BJ (cell line): ENCODE measurements around the gene COL23A1. TPM values are rescaled to one million over a fixed set of nuclear protein-coding genes. Genes with fewer than 3 reads are reported as not detected.

Experiments
- CTCF ChIA-PET: fragments of 350-600 bp; formaldehyde crosslinking; extraction: SDS; loops from one replicate; lab custom pipeline; 2021; ENCODE audit warnings: antibody characterized with exemption, inconsistent platforms; lab: Yijun Ruan, JAX
- POLR2A ChIA-PET: fragments of 300-600 bp; sonication (Branson Sonifier 250); formaldehyde crosslinking; extraction: SDS; loops from one replicate; lab custom pipeline; 2021; ENCODE audit warnings: antibody characterized with exemption; lab: Charles Lee
- DNase-seq: peaks from one replicate; pipeline ENCODE4 v3.0.0-alpha.2; 2011; ENCODE audit warnings: low read depth
- H3K27me3 ChIP-seq: 2 replicates; pipeline ENCODE4 v1.6.0; 2011; ENCODE audit warnings: low read length; ENCODE audit not compliant: control insufficient read depth, insufficient read depth
- H3K36me3 ChIP-seq: 2 replicates; pipeline ENCODE4 v1.5.1; 2011; ENCODE audit warnings: low read length; ENCODE audit not compliant: control insufficient read depth, insufficient read depth
- H3K4me3 ChIP-seq: 2 replicates; pipeline ENCODE4 v1.5.1; 2011; ENCODE audit warnings: low read depth, mild to moderate bottlenecking, control low read depth, low read length
- CTCF ChIP-seq: IDR thresholded peaks from 2 replicates; pipeline ENCODE4 v1.5.1; 2011; ENCODE audit warnings: low read depth, mild to moderate bottlenecking, control low read depth, inconsistent platforms, low read length, moderate library complexity; ENCODE audit not compliant: insufficient read depth
- polyA plus RNA-seq: library from polyadenylated mRNA; depleted of rRNA; stranded (reverse); fragments of >200 nt; gene quantifications from 2 replicates; pipeline ENCODE4 v1.2.3, GENCODE V29; 2011

Gene COL23A1
- polyA plus RNA-seq, 1 experiment: not detected

- POLR2A ChIA-PET: no interaction called here
- no peaks in the 10 kb centered on the region for H3K27me3 ChIP-seq
- TF ChIP-seq CTCF: no peak
- no peak for DNase-seq
- no peak overlapping the region for H3K4me3 ChIP-seq
- CTCF ChIA-PET: no interaction called here
- no peaks in the 10 kb centered on the region for H3K36me3 ChIP-seq
Observed at GRCh38 chr5:178426326-178427130, 163.7 kb downstream of the COL23A1 start.

GRCh38 chr5:178425621-178426068 is 164.5 kb downstream of the COL23A1 start:
- ChIA-PET CTCF (no interaction called here), POLR2A (no interaction called here)
- Histone ChIP-seq H3K36me3 (no peaks in the 10 kb centered on the region), H3K4me3 (no peak overlapping the region), H3K27me3 (no peaks in the 10 kb centered on the region)
- no peak for TF ChIP-seq CTCF
- DNase-seq: no peak

GRCh38 chr5:178424810-178425177 is 165.4 kb downstream of the COL23A1 start:
- Histone ChIP-seq H3K36me3 (no peaks in the 10 kb centered on the region), H3K27me3 (no peaks in the 10 kb centered on the region), H3K4me3 (no peak overlapping the region)
- no peak for DNase-seq
- POLR2A ChIA-PET: no interaction called here
- no peak for TF ChIP-seq CTCF
- CTCF ChIA-PET: no interaction called here

- TF ChIP-seq CTCF: no peak
- DNase-seq: no peak
- Histone ChIP-seq H3K27me3 (no peaks in the 10 kb centered on the region), H3K4me3 (no peak overlapping the region), H3K36me3 (no peaks in the 10 kb centered on the region)
- POLR2A ChIA-PET: no interaction called here
- CTCF ChIA-PET: no interaction called here
Observed at GRCh38 chr5:178423901-178424809, 166.0 kb downstream of the COL23A1 start.

DNA sequence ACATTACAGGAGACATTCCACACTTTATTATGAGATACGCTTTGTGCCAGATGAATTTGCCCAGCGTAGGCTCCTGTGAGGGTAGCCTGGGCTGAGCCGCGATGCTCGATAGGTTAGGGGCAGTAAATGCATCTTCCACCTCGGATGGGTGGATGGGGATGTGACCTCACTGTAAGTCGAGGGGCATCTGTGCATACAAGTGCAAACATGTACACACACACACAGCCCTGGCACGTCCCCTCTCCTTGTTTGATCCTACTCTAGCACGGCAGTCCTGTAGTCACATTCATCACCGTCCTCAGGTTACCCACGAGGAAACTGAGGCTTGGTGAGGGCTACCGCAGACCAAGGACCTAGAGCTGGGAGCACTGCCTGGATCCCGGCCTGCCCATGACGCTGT is 166.8 kb downstream of the COL23A1 start:
- POLR2A ChIA-PET: no interaction called here
- H3K27me3 ChIP-seq: no peaks in the 10 kb centered on the region
- no peak for DNase-seq
- TF ChIP-seq CTCF: no peak
- CTCF ChIA-PET: no interaction called here
- no peaks in the 10 kb centered on the region for H3K36me3 ChIP-seq
- no peak overlapping the region for H3K4me3 ChIP-seq
